SK-N-MC (cell line): ENCODE results near the gene NIPA2.

Experiments used
- DNase-seq: peaks from one replicate; pipeline ENCODE4 v3.0.0-alpha.2; 2011; ENCODE audit warnings: low read depth, low spot score
- H3K27ac ChIP-seq: fragments of 200-600 bp; sonication (generic); 2 replicates; pipeline ENCODE4 v1.5.1; 2016; ENCODE audit warnings: mixed run types
- H3K36me3 ChIP-seq: fragments of 200-600 bp; sonication (generic); 2 replicates; pipeline ENCODE4 v1.6.1; 2017; ENCODE audit warnings: antibody characterized with exemption, low read length, mixed read lengths; ENCODE audit not compliant: insufficient read depth
- H3K4me3 ChIP-seq: fragments of 200-600 bp; sonication (generic); 2 replicates; pipeline ENCODE4 v1.5.1; 2016
- H3K9ac ChIP-seq: fragments of 200-600 bp; sonication (generic); 2 replicates; pipeline ENCODE4 v1.8.0; 2017; ENCODE audit warnings: mixed run types, mixed read lengths; ENCODE audit not compliant: insufficient read length
- H3K9me3 ChIP-seq: fragments of 200-600 bp; sonication (generic); 2 replicates; pipeline ENCODE4 v1.6.1; 2017; ENCODE audit warnings: low read depth, mild to moderate bottlenecking, antibody characterized with exemption, low read length, moderate library complexity, mixed read lengths
- EZH2 ChIP-seq: fragments of 200-600 bp; sonication (generic); IDR thresholded peaks from one replicate; pipeline ENCODE4 v1.6.1; 2017; ENCODE audit warnings: antibody characterized with exemption
- FOXP2 ChIP-seq: optimal IDR thresholded peaks from 2 replicates; pipeline ENCODE3; 2011; ENCODE audit warnings: mild to moderate bottlenecking, moderate library complexity; ENCODE audit not compliant: insufficient read depth; ENCODE audit errors: extremely low read length, control extremely low read depth
- POLR2AphosphoS5 ChIP-seq: IDR thresholded peaks from 2 replicates; pipeline ENCODE4 v1.6.1; 2012; ENCODE audit warnings: mild to moderate bottlenecking, low read depth, low read length, borderline replicate concordance

The NIPA2 gene

DNA sequence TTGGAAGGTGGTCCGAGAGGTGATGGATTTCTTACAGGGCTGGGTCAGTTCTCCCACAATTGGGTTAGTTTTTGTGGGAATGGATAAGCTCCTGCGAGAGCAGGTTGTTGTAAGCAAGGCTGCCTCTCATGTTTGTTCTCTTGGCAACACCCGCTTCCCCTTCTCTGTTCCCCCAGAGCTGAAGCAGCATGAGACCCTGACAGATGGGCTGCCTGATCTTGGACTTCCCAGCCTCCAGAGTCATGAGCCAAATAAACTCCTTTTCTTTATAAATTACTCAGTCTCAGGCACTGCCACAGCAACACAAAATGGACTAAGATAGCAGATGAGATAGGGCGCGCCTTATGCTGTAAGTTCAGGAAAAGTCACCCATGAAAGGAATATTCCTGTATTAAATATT lies 38.7 kb downstream of the NIPA2 start:
- H3K36me3 ChIP-seq: peaks cover 36% of the 10 kb centered on the region; the same call in 1 of the 2 replicates
- H3K9ac ChIP-seq: no peak overlapping the region
- no peak overlapping the region for H3K4me3 ChIP-seq
- TF ChIP-seq POLR2AphosphoS5 (no peak), EZH2 (no peak), FOXP2 (no peak)
- no peak overlapping the region for H3K27ac ChIP-seq
- no peaks in the 10 kb centered on the region for H3K9me3 ChIP-seq
- no peak for DNase-seq

- Histone ChIP-seq H3K9ac (no peak overlapping the region), H3K36me3 (peaks cover 33% of the 10 kb centered on the region; the same call in 1 of the 2 replicates), H3K4me3 (no peak overlapping the region), H3K27ac (no peak overlapping the region), H3K9me3 (no peaks in the 10 kb centered on the region)
- TF ChIP-seq EZH2 (no peak), POLR2AphosphoS5 (no peak), FOXP2 (no peak)
- no peak for DNase-seq
Observed at GRCh38 chr15:22877607-22878006, 39.1 kb downstream of the NIPA2 start.

GRCh38 chr15:22878103-22878502 lies 39.6 kb downstream of the NIPA2 start:
- no peak overlapping the region for H3K27ac ChIP-seq
- H3K9me3 ChIP-seq: no peaks in the 10 kb centered on the region
- H3K9ac ChIP-seq: no peak overlapping the region
- DNase-seq: no peak
- peaks cover 33% of the 10 kb centered on the region; the same call in 1 of the 2 replicates for H3K36me3 ChIP-seq
- TF ChIP-seq EZH2: no peak
- no peak for TF ChIP-seq POLR2AphosphoS5
- no peak for TF ChIP-seq FOXP2
- no peak overlapping the region for H3K4me3 ChIP-seq

GRCh38 chr15:22880068-22880980 lies 41.9 kb downstream of the NIPA2 start:
- H3K9me3 ChIP-seq: no peaks in the 10 kb centered on the region
- no peak for DNase-seq
- no peak overlapping the region for H3K9ac ChIP-seq
- TF ChIP-seq EZH2 (no peak), FOXP2 (no peak), POLR2AphosphoS5 (no peak)
- no peak overlapping the region for H3K27ac ChIP-seq
- peaks cover 24% of the 10 kb centered on the region; the same call in 1 of the 2 replicates for H3K36me3 ChIP-seq
- no peak overlapping the region for H3K4me3 ChIP-seq

GRCh38 chr15:22880981-22881738 lies 42.7 kb downstream of the NIPA2 start:
- no peak overlapping the region for H3K4me3 ChIP-seq
- H3K9ac ChIP-seq: no peak overlapping the region
- peaks cover 24% of the 10 kb centered on the region; the same call in 1 of the 2 replicates for H3K36me3 ChIP-seq
- DNase-seq: no peak
- TF ChIP-seq POLR2AphosphoS5: no peak
- TF ChIP-seq EZH2: no peak
- no peak for TF ChIP-seq FOXP2
- H3K27ac ChIP-seq: no peak overlapping the region
- no peaks in the 10 kb centered on the region for H3K9me3 ChIP-seq

DNA sequence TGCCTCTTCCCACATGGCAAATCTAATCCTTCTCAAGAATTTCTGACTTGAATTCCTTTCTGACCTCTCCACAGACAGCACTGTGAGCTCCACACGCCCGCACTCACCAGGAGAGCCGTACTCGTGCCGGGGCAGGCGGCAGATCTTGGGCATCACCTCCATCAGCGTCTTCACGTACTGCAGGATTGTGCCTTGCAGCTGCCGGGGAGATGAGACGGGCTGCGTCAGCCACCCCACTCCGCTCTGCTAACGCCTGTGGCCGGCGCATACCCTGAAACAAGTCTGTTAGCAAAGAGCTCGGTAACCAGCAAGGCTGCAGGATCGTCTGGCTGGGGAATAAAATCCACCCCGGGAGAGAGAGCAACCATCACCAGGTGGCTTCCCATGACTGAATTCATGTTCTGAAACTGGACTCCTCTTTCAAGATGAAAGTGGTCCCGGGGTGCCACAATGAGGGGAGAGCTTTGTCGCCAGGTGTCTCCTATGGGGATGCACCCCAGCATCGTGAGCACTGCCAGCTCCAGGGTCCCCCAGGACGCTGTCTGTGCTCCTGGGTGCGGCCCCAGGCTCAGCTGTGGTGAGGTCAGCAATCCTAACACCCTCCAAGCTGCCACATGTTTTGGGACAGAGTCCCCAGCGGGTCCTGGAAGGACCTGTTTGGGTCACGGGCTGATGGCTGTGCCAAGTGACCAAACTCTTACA lies 43.4 kb downstream of the NIPA2 start:
- H3K9ac ChIP-seq: no peak overlapping the region
- H3K4me3 ChIP-seq: no peak overlapping the region
- no peak for DNase-seq
- no peaks in the 10 kb centered on the region for H3K9me3 ChIP-seq
- peaks cover 21% of the 10 kb centered on the region; the same call in 1 of the 2 replicates for H3K36me3 ChIP-seq
- TF ChIP-seq FOXP2 (no peak), POLR2AphosphoS5 (no peak), EZH2 (no peak)
- no peak overlapping the region for H3K27ac ChIP-seq

- no peak for DNase-seq
- TF ChIP-seq FOXP2 (no peak), POLR2AphosphoS5 (no peak), EZH2 (no peak)
- no peak overlapping the region for H3K27ac ChIP-seq
- H3K4me3 ChIP-seq: no peak overlapping the region
- H3K36me3 ChIP-seq: peaks cover 23% of the 10 kb centered on the region
- no peak overlapping the region for H3K9ac ChIP-seq
- no peaks in the 10 kb centered on the region for H3K9me3 ChIP-seq
Observed at GRCh38 chr15:22883196-22883595, 44.7 kb downstream of the NIPA2 start.

DNA sequence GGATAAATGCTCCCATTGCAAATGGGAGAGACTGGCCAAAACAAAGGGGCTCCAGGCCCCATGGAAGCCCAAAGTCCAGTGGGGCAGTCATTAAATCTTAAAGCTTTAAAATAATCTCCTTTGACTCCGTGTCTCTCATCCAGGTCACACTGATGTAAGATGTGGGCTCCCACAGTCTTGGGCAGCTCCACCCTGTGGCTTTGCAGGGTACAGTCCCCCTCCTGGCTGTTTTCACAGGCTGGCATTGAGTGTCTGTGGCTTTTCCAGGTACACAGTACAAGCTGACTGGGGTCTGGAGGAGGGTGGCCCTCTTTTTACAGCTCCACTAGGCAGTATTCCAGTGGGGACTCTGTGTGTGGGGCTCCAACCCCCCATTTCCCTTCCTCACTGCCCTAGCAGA lies 45.9 kb downstream of the NIPA2 start:
- DNase-seq: no peak
- H3K36me3 ChIP-seq: peaks cover 23% of the 10 kb centered on the region
- no peak overlapping the region for H3K9ac ChIP-seq
- no peak overlapping the region for H3K27ac ChIP-seq
- TF ChIP-seq FOXP2 (no peak), EZH2 (no peak), POLR2AphosphoS5 (no peak)
- no peak overlapping the region for H3K4me3 ChIP-seq
- no peaks in the 10 kb centered on the region for H3K9me3 ChIP-seq
